ENCODE results near the gene ST3GAL4.

DNA sequence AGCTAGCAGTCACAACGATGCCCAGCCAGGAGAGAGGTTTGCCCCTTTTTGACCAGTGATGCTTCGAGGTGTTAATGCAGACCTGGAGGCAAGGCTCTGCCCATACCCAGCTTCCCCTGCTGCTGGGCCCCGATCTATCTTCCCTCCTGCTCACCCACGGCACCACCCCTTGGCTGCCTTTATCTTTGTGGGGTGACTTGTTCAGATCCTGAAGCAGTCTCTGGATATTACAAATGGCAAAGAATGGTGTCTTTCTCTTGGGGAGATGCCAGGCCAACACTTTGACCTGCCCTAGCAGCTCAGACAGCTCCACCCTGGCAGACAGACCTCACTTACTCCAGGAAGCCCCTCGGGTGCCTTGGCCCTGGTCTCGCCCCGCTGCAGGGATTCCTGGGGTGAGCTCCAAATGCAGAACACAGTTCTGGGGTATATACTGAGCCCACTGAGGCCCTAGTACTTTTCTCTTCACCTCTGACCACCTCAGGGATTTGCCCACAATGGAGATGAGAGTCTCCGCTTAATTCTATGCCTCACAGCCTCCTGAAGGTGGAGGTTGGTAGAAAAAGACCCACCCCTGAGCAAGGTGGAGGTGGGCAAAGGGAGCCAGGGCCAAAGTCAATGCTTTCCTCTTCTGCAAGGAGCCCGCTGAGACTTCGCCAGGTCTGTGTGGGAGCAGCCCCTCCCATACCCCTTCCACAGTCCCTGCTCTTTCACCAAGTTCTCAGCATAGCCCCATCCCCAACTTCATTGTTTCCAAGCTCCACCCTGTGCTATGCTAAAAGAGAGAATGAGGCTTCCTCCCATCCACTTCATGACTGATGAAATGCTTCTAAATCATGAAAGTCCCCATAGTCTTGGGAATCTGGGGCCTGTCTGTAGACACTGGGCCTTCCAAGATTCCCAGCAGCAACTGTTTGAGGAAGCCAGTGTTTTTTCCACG lies 11.1 kb upstream of the ST3GAL4 start:
- TF ChIP-seq SMAD4 (CRISPR knock-in tag; conservative IDR thresholded peaks at IDR 0.05) (no peak), L3MBTL2 (IDR thresholded peaks at IDR 0.05) (no peak), CTCF (IDR thresholded peaks at IDR 0.05 in 2 of 3, conservative IDR thresholded peaks at IDR 0.05 in 1 of 3; ENCODE audit: insufficient read depth in 2 of 3, low read depth in 1 of 3, low read length in 3 of 3) (no peak), SNAPC5 (CRISPR knock-in tag; IDR thresholded peaks at IDR 0.05) (no peak)
- TF ChIP-seq, protein P1, sequence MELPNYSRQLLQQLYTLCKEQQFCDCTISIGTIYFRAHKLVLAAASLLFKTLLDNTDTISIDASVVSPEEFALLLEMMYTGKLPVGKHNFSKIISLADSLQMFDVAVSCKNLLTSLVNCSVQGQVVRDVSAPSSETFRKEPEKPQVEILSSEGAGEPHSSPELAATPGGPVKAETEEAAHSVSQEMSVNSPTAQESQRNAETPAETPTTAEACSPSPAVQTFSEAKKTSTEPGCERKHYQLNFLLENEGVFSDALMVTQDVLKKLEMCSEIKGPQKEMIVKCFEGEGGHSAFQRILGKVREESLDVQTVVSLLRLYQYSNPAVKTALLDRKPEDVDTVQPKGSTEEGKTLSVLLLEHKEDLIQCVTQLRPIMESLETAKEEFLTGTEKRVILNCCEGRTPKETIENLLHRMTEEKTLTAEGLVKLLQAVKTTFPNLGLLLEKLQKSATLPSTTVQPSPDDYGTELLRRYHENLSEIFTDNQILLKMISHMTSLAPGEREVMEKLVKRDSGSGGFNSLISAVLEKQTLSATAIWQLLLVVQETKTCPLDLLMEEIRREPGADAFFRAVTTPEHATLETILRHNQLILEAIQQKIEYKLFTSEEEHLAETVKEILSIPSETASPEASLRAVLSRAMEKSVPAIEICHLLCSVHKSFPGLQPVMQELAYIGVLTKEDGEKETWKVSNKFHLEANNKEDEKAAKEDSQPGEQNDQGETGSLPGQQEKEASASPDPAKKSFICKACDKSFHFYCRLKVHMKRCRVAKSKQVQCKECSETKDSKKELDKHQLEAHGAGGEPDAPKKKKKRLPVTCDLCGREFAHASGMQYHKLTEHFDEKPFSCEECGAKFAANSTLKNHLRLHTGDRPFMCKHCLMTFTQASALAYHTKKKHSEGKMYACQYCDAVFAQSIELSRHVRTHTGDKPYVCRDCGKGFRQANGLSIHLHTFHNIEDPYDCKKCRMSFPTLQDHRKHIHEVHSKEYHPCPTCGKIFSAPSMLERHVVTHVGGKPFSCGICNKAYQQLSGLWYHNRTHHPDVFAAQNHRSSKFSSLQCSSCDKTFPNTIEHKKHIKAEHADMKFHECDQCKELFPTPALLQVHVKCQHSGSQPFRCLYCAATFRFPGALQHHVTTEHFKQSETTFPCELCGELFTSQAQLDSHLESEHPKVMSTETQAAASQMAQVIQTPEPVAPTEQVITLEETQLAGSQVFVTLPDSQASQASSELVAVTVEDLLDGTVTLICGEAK (IDR thresholded peaks at IDR 0.05): no peak
- TF ChIP-seq, protein P1 (CRISPR knock-in tag; IDR thresholded peaks at IDR 0.05): no peak
- TF ChIP-seq, protein P2, sequence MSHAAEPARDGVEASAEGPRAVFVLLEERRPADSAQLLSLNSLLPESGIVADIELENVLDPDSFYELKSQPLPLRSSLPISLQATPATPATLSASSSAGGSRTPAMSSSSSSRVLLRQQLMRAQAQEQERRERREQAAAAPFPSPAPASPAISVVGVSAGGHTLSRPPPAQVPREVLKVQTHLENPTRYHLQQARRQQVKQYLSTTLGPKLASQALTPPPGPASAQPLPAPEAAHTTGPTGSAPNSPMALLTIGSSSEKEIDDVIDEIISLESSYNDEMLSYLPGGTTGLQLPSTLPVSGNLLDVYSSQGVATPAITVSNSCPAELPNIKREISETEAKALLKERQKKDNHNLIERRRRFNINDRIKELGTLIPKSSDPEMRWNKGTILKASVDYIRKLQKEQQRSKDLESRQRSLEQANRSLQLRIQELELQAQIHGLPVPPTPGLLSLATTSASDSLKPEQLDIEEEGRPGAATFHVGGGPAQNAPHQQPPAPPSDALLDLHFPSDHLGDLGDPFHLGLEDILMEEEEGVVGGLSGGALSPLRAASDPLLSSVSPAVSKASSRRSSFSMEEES (CRISPR knock-in tag; IDR thresholded peaks at IDR 0.05): no peak

All from K562 (cell line).